ENCODE data around the gene FAM107B. TPM values are rescaled to one million over a fixed set of nuclear protein-coding genes. Genes with fewer than 3 reads are reported as not detected.

The FAM107B gene
- total RNA-seq, 6 experiments from 2014 or later, result 18.7 to 43.8 (median 40.0) TPM

GRCh38 chr10:14686356-14686755, 88.3 kb downstream of the FAM107B start:
- Mint-ChIP-seq H3K4me1 (ENCODE audit: low read depth) (peaks cover 17% of the 10 kb centered on the region), H3K27me3 (ENCODE audit: insufficient read depth) (peaks cover 12% of the 10 kb centered on the region), H3K4me3 (no peak overlapping the region), H3K9me3 (no peaks in the 10 kb centered on the region), H3K36me3 (ENCODE audit: low read depth) (no peaks in the 10 kb centered on the region), H3K27ac (no peak overlapping the region)
- no peak for TF ChIP-seq CTCF (IDR thresholded peaks at IDR 0.05)
- DNase-seq, result peak; percentile 13

- DNase-seq, result no peak
- Mint-ChIP-seq H3K27me3 (ENCODE audit: insufficient read depth) (peaks cover 14% of the 10 kb centered on the region), H3K27ac (no peak overlapping the region), H3K4me3 (no peak overlapping the region), H3K36me3 (ENCODE audit: low read depth) (no peaks in the 10 kb centered on the region), H3K9me3 (no peaks in the 10 kb centered on the region), H3K4me1 (ENCODE audit: low read depth) (peaks cover 26% of the 10 kb centered on the region)
- no peak for TF ChIP-seq CTCF (IDR thresholded peaks at IDR 0.05)
Measured at GRCh38 chr10:14684354-14684753, 90.3 kb downstream of the FAM107B start.

- Mint-ChIP-seq H3K27me3 (ENCODE audit: insufficient read depth) (peaks cover 16% of the 10 kb centered on the region), H3K27ac (no peak overlapping the region), H3K4me1 (ENCODE audit: low read depth) (peaks cover 18% of the 10 kb centered on the region), H3K4me3 (no peak overlapping the region), H3K36me3 (ENCODE audit: low read depth) (no peaks in the 10 kb centered on the region), H3K9me3 (no peaks in the 10 kb centered on the region)
- no peak for DNase-seq
- TF ChIP-seq CTCF (IDR thresholded peaks at IDR 0.05), result no peak
Measured at GRCh38 chr10:14683256-14683655, 91.4 kb downstream of the FAM107B start.

GRCh38 chr10:14681802-14682201, 92.9 kb downstream of the FAM107B start:
- no peaks in the 10 kb centered on the region for H3K36me3 Mint-ChIP-seq (ENCODE audit: low read depth)
- DNase-seq, result no peak
- no peak overlapping the region for H3K27ac Mint-ChIP-seq
- H3K4me3 Mint-ChIP-seq, result no peak overlapping the region
- H3K27me3 Mint-ChIP-seq (ENCODE audit: insufficient read depth), result peaks cover 16% of the 10 kb centered on the region
- TF ChIP-seq CTCF (IDR thresholded peaks at IDR 0.05), result no peak
- peaks cover 13% of the 10 kb centered on the region for H3K4me1 Mint-ChIP-seq (ENCODE audit: low read depth)
- no peaks in the 10 kb centered on the region for H3K9me3 Mint-ChIP-seq

- no peak overlapping the region for H3K4me3 Mint-ChIP-seq
- H3K27ac Mint-ChIP-seq, result no peak overlapping the region
- peaks cover 21% of the 10 kb centered on the region for H3K27me3 Mint-ChIP-seq (ENCODE audit: insufficient read depth)
- TF ChIP-seq CTCF (IDR thresholded peaks at IDR 0.05), result no peak
- no peaks in the 10 kb centered on the region for H3K9me3 Mint-ChIP-seq
- no peak for DNase-seq
- H3K4me1 Mint-ChIP-seq (ENCODE audit: low read depth), result peaks cover 13% of the 10 kb centered on the region
- no peaks in the 10 kb centered on the region for H3K36me3 Mint-ChIP-seq (ENCODE audit: low read depth)
Measured at GRCh38 chr10:14681305-14681704, 93.4 kb downstream of the FAM107B start.

GRCh38 chr10:14678637-14679036, 96.1 kb downstream of the FAM107B start:
- DNase-seq, result no peak
- Mint-ChIP-seq H3K4me3 (no peak overlapping the region), H3K27me3 (ENCODE audit: insufficient read depth) (peaks cover 31% of the 10 kb centered on the region), H3K4me1 (ENCODE audit: low read depth) (peaks cover 13% of the 10 kb centered on the region), H3K36me3 (ENCODE audit: low read depth) (no peaks in the 10 kb centered on the region), H3K9me3 (no peaks in the 10 kb centered on the region), H3K27ac (no peak overlapping the region)
- TF ChIP-seq CTCF (IDR thresholded peaks at IDR 0.05), result no peak
